Measurements from ENCODE around the gene BARHL1. TPM values are rescaled to one million over a fixed set of nuclear protein-coding genes. Genes with fewer than 3 reads are reported as not detected.
A peak's percentile ranks its signal among the peaks of the same experiment; 100 is the strongest.

The BARHL1 gene
- not detected for total RNA-seq
- long read RNA-seq: 0 reads

GRCh38 chr9:132582276-132582785 lies at the start of gene BARHL1:
Gene BARHL1 (plus strand): TSS chr9:132582606. CDS start chr9:132582798, 192 bp downstream.
- intact Hi-C loops (cut with DNase I): no loop called here
- DNase-seq (ENCODE audit: low spot score): no peak

GRCh38 chr9:132534832-132535231 lies 47.6 kb upstream of the BARHL1 start:
- DNase-seq (ENCODE audit: low spot score): no peak
- intact Hi-C loops (cut with DNase I): no loop called here

DNA sequence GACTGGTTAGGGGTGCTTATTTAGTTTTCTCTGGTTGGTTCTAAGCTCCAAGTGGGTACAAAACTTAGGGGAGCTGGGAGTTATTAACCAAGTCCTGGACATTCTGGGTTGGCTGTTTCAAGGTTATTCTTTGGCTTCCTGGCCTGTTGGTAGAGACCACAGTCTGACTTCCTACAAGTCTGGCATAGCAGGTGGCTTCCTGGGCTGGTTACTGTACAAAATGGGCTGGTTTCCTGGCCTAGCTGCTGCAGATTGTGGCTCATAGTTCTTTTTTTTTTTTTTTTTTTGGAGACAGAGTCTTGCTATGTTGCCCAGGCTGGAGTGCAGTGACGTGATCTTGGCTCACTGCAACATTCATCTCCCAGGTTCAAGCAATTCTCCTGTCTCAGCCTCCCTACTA lies 46.3 kb upstream of the BARHL1 start:
- DNase-seq (ENCODE audit: low spot score): no peak
- intact Hi-C loops (cut with DNase I): no loop called here

DNA sequence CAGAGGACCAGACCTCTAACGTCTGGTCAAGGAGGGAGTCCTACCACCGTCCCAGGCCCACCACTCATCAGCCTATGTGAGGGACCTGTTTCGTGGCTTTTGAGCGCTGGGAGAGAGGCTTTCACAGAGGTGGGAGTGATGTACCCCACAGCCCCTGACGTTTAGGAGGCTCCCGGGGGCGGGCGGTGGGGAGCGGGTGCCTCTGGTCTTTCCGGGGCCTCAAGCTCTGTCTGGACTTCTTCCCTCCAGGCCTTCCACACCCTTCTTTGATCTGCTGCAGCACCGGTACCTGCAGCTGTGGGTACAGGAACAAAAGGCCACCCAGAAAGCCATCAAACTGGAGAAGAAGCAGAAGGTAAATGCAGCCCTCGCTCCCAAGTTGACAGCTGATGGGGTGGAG lies 45.1 kb upstream of the BARHL1 start:
- no peak for DNase-seq (ENCODE audit: low spot score)
- intact Hi-C loops (cut with DNase I): no loop called here

GRCh38 chr9:132538071-132538470 lies 44.3 kb upstream of the BARHL1 start:
- intact Hi-C loops (cut with DNase I): no loop called here
- DNase-seq (ENCODE audit: low spot score): no peak

DNA sequence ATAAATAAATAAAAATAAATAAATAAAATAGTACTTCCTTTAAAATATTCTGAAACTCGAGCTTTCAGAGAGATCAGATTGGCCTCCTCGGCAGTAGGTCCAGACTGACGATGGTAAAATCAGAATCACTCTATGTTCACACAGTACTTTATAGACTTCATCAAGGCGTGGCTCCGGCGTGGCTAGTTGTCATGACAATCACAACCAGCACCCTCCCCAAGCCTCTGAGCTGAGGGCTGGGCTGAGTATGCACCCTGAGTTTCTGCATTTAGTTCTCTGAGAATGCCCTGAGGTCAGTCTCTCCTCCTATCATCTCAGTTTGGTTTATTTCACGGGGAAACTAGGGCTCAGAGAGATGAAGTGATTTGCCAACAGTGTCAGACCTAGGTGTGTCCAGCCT lies 43.3 kb upstream of the BARHL1 start:
- intact Hi-C loops (cut with DNase I): no loop called here
- no peak for DNase-seq (ENCODE audit: low spot score)

GRCh38 chr9:132541051-132541450 lies 41.4 kb upstream of the BARHL1 start:
- DNase-seq (ENCODE audit: low spot score): no peak
- intact Hi-C loops (cut with DNase I): no loop called here

- intact Hi-C loops (cut with DNase I): no loop called here
- no peak for DNase-seq (ENCODE audit: low spot score)
Measured at GRCh38 chr9:132541870-132542830, 40.3 kb upstream of the BARHL1 start.

GRCh38 chr9:132543251-132543650 lies 39.2 kb upstream of the BARHL1 start:
- intact Hi-C loops (cut with DNase I): no loop called here
- DNase-seq (ENCODE audit: low spot score): no peak

DNA sequence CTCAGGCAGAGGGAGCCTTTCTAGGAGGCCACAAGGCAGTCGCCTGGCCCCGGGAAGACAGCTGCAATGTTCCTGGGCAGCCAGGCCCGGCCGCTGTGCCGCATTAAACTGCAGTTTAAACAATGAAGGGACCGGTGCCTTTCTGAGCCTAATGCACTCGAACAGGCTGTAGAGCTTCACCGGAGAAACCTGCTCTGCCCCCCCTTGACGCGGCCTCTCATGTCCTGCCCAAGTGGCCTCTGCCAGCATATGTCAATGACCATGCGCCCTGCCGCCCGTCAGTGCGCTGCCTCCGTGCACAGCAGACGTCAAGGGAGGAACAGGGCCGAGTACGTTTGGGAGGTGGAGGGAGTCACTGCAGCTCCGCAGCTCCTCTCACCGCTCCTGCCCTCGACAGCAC lies 38.4 kb upstream of the BARHL1 start:
- no peak for DNase-seq (ENCODE audit: low spot score)
- intact Hi-C loops (cut with DNase I): no loop called here

GRCh38 chr9:132545578-132545977 lies 36.8 kb upstream of the BARHL1 start:
- DNase-seq (ENCODE audit: low spot score): no peak
- intact Hi-C loops (cut with DNase I): no loop called here

DNA sequence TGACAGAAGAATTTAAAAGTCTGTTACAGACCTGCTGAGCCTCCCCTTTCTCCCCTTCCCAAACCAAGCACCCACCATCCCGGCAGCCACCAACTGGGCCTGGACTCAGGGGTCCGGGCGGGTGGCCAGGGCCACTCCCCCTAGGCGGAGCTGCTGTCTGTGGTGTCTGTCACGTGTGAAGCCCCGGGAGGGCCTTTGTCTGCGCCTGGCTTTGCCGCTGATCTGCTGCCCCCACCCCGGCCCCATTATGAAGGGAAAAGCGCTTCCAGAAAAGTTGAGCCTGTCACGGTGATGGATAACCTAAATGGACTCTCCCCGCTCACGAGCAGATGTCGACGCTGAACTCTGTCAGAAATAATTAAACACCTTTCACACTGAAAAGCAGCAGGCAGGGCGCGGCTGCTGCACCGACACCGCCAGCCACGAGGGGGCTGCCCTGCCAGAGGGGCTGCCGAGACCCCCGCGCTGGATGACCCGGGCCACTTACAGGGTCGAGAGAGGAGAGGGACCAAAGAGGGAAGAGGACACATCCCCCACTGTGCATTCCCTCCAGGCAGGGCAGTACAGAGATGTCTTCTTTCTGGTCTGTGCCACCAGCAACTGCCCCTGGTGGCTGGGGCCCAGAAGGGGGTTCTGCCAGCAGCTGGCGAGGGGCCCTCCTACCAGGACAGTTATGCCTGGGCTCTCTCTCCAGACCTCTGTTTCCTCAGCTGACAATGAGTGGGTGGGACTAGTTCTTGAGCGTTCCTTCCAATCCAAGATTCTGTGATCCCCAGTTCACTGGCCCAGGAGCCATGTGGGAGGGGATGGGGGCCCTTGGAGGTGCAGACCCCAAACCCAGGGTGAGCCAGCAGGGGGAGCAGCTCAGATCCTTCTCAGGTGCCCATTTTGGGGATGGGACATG lies 36.0 kb upstream of the BARHL1 start:
- intact Hi-C loops (cut with DNase I): no loop called here
- DNase-seq (ENCODE audit: low spot score): no peak

DNA sequence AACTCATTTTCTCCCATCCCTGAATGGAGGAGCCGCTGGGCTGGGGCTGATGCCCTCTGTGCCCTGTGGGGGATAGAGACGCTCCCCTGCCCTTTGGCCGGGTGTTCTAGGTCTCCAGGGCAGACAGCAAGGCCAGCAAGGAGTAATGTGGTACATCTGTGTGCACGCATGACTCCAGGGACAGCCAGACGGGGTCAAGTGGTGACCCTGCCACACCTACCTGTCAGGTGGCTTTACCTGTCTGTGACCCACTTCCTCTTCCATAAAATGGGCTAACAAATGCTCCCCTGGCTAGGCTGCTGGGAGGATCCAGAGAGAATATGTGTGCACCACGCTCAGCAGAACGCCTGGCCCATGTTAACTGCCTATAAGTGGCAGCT lies 35.4 kb upstream of the BARHL1 start:
- DNase-seq (ENCODE audit: low spot score): no peak
- intact Hi-C loops (cut with DNase I): no loop called here

GRCh38 chr9:132547436-132547835 lies 35.0 kb upstream of the BARHL1 start:
- no peak for DNase-seq (ENCODE audit: low spot score)
- intact Hi-C loops (cut with DNase I): no loop called here

- intact Hi-C loops (cut with DNase I): no loop called here
- no peak for DNase-seq (ENCODE audit: low spot score)
Measured at GRCh38 chr9:132547976-132548730, 34.3 kb upstream of the BARHL1 start.

DNA sequence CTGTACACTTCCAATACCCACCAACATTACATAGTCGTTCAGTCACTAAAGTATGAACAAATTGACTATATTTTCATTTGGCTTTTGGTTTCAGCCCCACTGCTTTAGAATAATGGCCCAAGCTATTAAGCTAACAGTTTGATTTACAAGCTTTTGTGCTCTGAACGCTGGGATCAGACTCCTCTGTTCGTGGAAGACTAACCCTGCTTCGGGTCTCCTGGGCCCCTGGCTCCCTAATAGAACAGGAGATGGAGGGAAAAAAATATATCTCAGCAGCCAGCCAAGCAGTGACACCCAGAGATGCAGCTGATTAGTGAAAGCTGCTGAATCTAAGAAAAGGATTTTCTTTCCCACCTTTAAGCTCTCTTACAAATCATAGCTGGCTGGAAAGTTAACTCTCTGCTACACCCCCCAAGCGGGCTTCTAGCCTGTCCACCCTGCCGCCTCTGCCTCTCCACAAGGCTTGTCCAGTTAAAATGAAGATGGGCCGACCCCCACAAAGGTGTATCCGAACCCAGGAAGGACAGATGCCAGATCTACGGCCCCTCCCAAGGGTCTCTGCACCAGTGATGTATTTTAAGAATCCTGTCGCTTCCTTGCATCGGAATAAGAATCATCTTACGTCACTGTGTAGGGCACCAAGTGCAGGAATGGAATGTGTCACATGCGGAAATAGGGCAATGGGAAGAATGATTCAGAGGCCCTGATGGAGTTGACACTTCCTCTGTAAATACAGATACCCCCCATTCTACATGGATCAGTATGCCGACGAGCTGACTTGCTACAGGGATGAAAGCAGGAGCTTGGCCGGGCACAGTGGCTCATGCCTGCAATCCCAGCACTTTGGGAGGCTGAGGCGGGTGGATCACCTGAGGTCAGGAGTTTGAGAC lies 33.4 kb upstream of the BARHL1 start:
- intact Hi-C loops (cut with DNase I): no loop called here
- peak; percentile 26 for DNase-seq (ENCODE audit: low spot score)

DNA sequence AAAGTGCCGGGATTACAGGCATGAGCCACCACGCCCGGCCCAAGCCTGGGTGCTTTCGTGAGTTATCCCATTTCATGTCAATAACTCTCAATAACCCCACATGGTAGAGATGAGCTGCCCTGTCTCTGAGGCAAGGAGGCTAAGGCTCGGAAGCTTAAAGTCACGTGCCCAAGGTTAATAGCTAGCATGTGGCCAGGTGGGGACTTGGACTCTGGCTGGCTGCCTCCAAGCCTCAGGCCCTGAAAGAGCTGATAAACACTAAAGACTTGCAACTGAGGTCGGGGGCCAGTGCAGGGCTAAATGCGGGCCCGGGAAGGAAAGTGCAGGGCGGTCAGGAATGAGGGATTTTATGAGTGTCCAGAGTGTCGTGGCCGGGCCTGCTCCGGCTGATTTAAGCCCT lies 30.9 kb upstream of the BARHL1 start:
- DNase-seq (ENCODE audit: low spot score): no peak
- intact Hi-C loops (cut with DNase I): no loop called here

DNA sequence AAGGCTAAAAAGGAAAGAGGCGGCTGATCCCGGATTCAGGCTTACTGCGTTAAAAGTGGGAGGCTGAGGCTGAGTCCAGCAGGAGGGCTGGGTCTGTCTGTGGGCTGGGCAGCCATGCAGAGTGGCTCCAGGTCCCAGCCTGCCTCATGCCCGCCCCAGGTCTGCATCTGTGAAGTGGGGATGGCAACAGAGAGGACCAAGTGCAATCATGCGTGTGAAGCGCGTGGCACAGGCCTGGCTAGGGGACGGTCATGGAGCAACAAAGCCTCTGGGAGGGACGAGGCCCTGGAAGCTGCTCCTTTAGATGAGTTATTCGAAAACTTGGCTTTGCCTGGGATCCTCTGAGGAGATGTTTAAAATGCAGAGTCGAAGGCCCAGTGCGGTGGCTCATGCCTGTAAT lies 30.4 kb upstream of the BARHL1 start:
- DNase-seq (ENCODE audit: low spot score): no peak
- intact Hi-C loops (cut with DNase I): no loop called here

DNA sequence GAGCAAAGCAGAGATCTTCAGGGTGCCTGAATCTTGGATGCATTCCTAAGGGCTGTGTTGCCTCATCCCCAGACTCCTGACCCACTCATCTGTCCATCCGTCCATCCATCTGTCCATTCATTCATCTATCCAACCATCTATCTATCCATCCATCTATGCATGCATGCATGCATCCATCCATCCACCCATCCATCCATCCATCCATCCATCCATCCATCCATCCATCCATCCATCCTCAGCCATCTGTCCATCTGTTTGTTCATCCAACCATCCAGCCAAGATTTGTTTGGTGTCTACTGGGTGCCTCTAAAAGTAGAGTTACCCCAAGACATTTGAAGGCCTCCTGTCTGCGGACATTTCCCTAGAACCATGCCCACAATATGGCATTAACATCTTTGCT lies 27.7 kb upstream of the BARHL1 start:
- no peak for DNase-seq (ENCODE audit: low spot score)
- intact Hi-C loops (cut with DNase I): no loop called here
